IMR-90 (cell line): ENCODE measurements around the gene OSBPL8. TPM values are rescaled to one million over a fixed set of nuclear protein-coding genes. Genes with fewer than 3 reads are reported as not detected.

ENCODE experiments used
- ATAC-seq: fragments of 200-7000 bp; cut with Tn5 transposase; 2 replicates; pipeline ENCODE4 v1.9.1; 2020; ENCODE audit warnings: low read depth, mild to moderate bottlenecking, moderate library complexity
- BruUV-seq: library from RNA; stranded (reverse); fragments of 400-500 nt; replicated peaks from 2 replicates; lab custom pipeline; 2021; lab: Mats Ljungman, UMichigan
- CTCF ChIA-PET: fragments of 300-600 bp; formaldehyde crosslinking; extraction: SDS; loops from one replicate; lab custom pipeline; 2021; ENCODE audit warnings: antibody characterized with exemption; lab: Yijun Ruan, JAX
- POLR2A ChIA-PET: fragments of 300-600 bp; sonication (Branson Sonifier 250); formaldehyde crosslinking; loops from one replicate; lab custom pipeline; 2022; ENCODE audit warnings: antibody characterized with exemption; ENCODE audit not compliant: unreplicated experiment; lab: Charles Lee
- DNase-seq: peaks from one replicate; pipeline ENCODE4 v3.0.0; 2013
- H2AFZ ChIP-seq: replicated peaks from 2 replicates; pipeline ENCODE3; 2013; ENCODE audit warnings: low read length, mild to moderate bottlenecking; ENCODE audit not compliant: poor library complexity
- H2AK5ac ChIP-seq: 2 replicates; pipeline ENCODE4 v1.6.1; 2013; ENCODE audit warnings: low read depth, low read length, inconsistent platforms
- H2AK9ac ChIP-seq: replicated peaks from 2 replicates; pipeline ENCODE3; 2013; ENCODE audit warnings: mild to moderate bottlenecking, low read depth, low read length, moderate library complexity; ENCODE audit not compliant: poor library complexity
- H2BK120ac ChIP-seq: 2 replicates; pipeline ENCODE4 v1.6.1; 2013; ENCODE audit warnings: low read depth, low read length, inconsistent platforms
- H2BK15ac ChIP-seq: 3 replicates; pipeline ENCODE4 v1.6.1; 2013; ENCODE audit warnings: low read depth, low read length, inconsistent platforms
- H2BK20ac ChIP-seq: 2 replicates; pipeline ENCODE4 v1.6.1; 2013; ENCODE audit warnings: low read depth, mild to moderate bottlenecking, inconsistent platforms, low read length, moderate library complexity
- H2BK5ac ChIP-seq: 2 replicates; pipeline ENCODE4 v1.6.1; 2013; ENCODE audit warnings: mild to moderate bottlenecking, low read depth, low read length, inconsistent platforms; ENCODE audit not compliant: poor library complexity, severe bottlenecking
- H3K14ac ChIP-seq: replicated peaks from 2 replicates; pipeline ENCODE4 v1.6.1; 2013; ENCODE audit warnings: low read depth, low read length, inconsistent platforms
- H3K18ac ChIP-seq: 2 replicates; pipeline ENCODE4 v1.6.1; 2013; ENCODE audit warnings: low read depth, low read length, control low read depth
- H3K23ac ChIP-seq: 2 replicates; pipeline ENCODE4 v1.6.1; 2013; ENCODE audit warnings: low read depth, low read length, inconsistent platforms
- H3K27ac ChIP-seq: 2 replicates; pipeline ENCODE4 v1.5.1; 2013; ENCODE audit warnings: mild to moderate bottlenecking, control low read depth, low read length; ENCODE audit not compliant: insufficient read depth
- H3K27me3 ChIP-seq: 2 replicates; pipeline ENCODE4 v1.6.1; 2013; ENCODE audit warnings: low read length; ENCODE audit not compliant: control insufficient read depth, insufficient read depth
- H3K36me3 ChIP-seq: 2 replicates; pipeline ENCODE4 v1.6.1; 2013; ENCODE audit warnings: low read length, mixed read lengths; ENCODE audit not compliant: control insufficient read depth, insufficient read depth
- H3K4ac ChIP-seq: 2 replicates; pipeline ENCODE4 v1.6.1; 2013; ENCODE audit warnings: low read depth, low read length, inconsistent platforms
- H3K4me1 ChIP-seq: 2 replicates; pipeline ENCODE4 v1.6.1; 2013; ENCODE audit warnings: low read length, mixed read lengths; ENCODE audit not compliant: control insufficient read depth, insufficient read depth
- H3K4me2 ChIP-seq: 2 replicates; pipeline ENCODE4 v1.6.1; 2013; ENCODE audit warnings: low read depth, mild to moderate bottlenecking, control low read depth, low read length, moderate library complexity
- H3K4me3 ChIP-seq: 2 replicates; pipeline ENCODE4 v1.5.1; 2013; ENCODE audit warnings: low read depth, mild to moderate bottlenecking, control low read depth, low read length, moderate library complexity; ENCODE audit not compliant: insufficient read depth
- H3K56ac ChIP-seq: 2 replicates; pipeline ENCODE4 v1.6.1; 2013; ENCODE audit warnings: low read length, inconsistent platforms; ENCODE audit not compliant: insufficient read depth; ENCODE audit errors: extremely low read depth
- H3K79me1 ChIP-seq, 2 experiments: 2 replicates each; pipeline ENCODE4 v1.6.1; 2013; ENCODE audit warnings: low read length in 2 of 2, inconsistent platforms in 1 of 2, low read depth in 1 of 2
- H3K9ac ChIP-seq: 2 replicates; pipeline ENCODE4 v1.6.1; 2013; ENCODE audit warnings: low read depth, low read length, control low read depth
- H3K9me1 ChIP-seq: 2 replicates; pipeline ENCODE4 v1.6.1; 2013; ENCODE audit warnings: low read length, inconsistent platforms; ENCODE audit not compliant: insufficient read depth
- H3K9me3 ChIP-seq: 2 replicates; pipeline ENCODE4 v1.6.1; 2013; ENCODE audit warnings: low read length; ENCODE audit not compliant: control insufficient read depth, insufficient read depth
- H4K20me1 ChIP-seq: 2 replicates; pipeline ENCODE4 v1.6.1; 2013; ENCODE audit warnings: low read length, inconsistent platforms; ENCODE audit not compliant: insufficient read depth
- H4K5ac ChIP-seq: 2 replicates; pipeline ENCODE4 v1.6.1; 2013; ENCODE audit warnings: mild to moderate bottlenecking, low read depth, low read length, control low read depth
- H4K8ac ChIP-seq, 2 experiments: 2 replicates each; pipeline ENCODE4 v1.6.1; 2013; ENCODE audit warnings: low read depth in 2 of 2, low read length in 2 of 2, control low read depth in 1 of 2, inconsistent platforms in 1 of 2
- H4K91ac ChIP-seq: 2 replicates; pipeline ENCODE4 v1.6.1; 2013; ENCODE audit warnings: low read depth, low read length, inconsistent platforms; ENCODE audit not compliant: insufficient read depth
- BHLHE40 ChIP-seq: fragments of 150-350 bp; IDR thresholded peaks from 2 replicates; pipeline ENCODE4 v1.6.1; 2016; ENCODE audit warnings: mild to moderate bottlenecking, low read depth, low read length
- CEBPB ChIP-seq: IDR thresholded peaks from 2 replicates; pipeline ENCODE4 v1.6.1; 2012; ENCODE audit warnings: low read depth, low read length, improper control_type of control experiment
- CHD1 ChIP-seq: IDR thresholded peaks from 2 replicates; pipeline ENCODE4 v1.6.1; 2012; ENCODE audit warnings: low read depth, low read length, improper control_type of control experiment
- ELK1 ChIP-seq: fragments of 150-350 bp; IDR thresholded peaks from 2 replicates; pipeline ENCODE4 v1.6.1; 2016; ENCODE audit warnings: low read depth, mild to moderate bottlenecking, low read length, moderate library complexity, borderline replicate concordance
- FOS ChIP-seq: fragments of 150-350 bp; IDR thresholded peaks from 2 replicates; pipeline ENCODE4 v1.6.1; 2016; ENCODE audit warnings: low read depth, low read length
- MAFK ChIP-seq: IDR thresholded peaks from 2 replicates; pipeline ENCODE4 v1.6.1; 2012; ENCODE audit warnings: low read depth, low read length, improper control_type of control experiment
- MAZ ChIP-seq: IDR thresholded peaks from 2 replicates; pipeline ENCODE4 v1.6.1; 2012; ENCODE audit warnings: low read depth, mild to moderate bottlenecking, low read length, improper control_type of control experiment, moderate library complexity, borderline replicate concordance
- MXI1 ChIP-seq: IDR thresholded peaks from 2 replicates; pipeline ENCODE4 v1.6.1; 2012; ENCODE audit warnings: low read depth, mild to moderate bottlenecking, low read length, moderate library complexity, borderline replicate concordance
- NFE2L2 ChIP-seq: fragments of 150-350 bp; IDR thresholded peaks from 2 replicates; pipeline ENCODE4 v1.6.1; 2016; ENCODE audit warnings: low read depth, mild to moderate bottlenecking, low read length
- POLR2A ChIP-seq: IDR thresholded peaks from 2 replicates; pipeline ENCODE4 v1.6.1; 2012; ENCODE audit warnings: mild to moderate bottlenecking, low read depth, low read length
- RAD21 ChIP-seq: IDR thresholded peaks from 2 replicates; pipeline ENCODE4 v1.6.1; 2012; ENCODE audit warnings: low read length, improper control_type of control experiment
- RCOR1 ChIP-seq: IDR thresholded peaks from 2 replicates; pipeline ENCODE4 v1.6.1; 2012; ENCODE audit warnings: mild to moderate bottlenecking, low read length, improper control_type of control experiment; ENCODE audit not compliant: insufficient replicate concordance
- RFX5 ChIP-seq: IDR thresholded peaks from 2 replicates; pipeline ENCODE4 v1.8.0; 2012; ENCODE audit warnings: low read depth, mild to moderate bottlenecking, low read length, moderate library complexity
- SMC3 ChIP-seq: fragments of 150-350 bp; IDR thresholded peaks from 2 replicates; pipeline ENCODE4 v1.6.1; 2016; ENCODE audit warnings: low read depth, mild to moderate bottlenecking, antibody characterized with exemption, low read length, moderate library complexity
- USF2 ChIP-seq: fragments of 150-350 bp; IDR thresholded peaks from 2 replicates; pipeline ENCODE4 v1.6.1; 2017; ENCODE audit warnings: mild to moderate bottlenecking, antibody characterized with exemption, low read length, low read depth
- WGBS, 2 experiments: methylation state at CpG; one replicate each; pipeline versions ENCODE4 v1.1.5 to v1.1.7; 2013; ENCODE audit warnings: missing lambda C conversion rate in 2 of 2; ENCODE audit not compliant: insufficient read length in 1 of 2; ENCODE audit errors: extremely low coverage in 2 of 2; 5-methylcytosine and 5-hydroxymethylcytosine counted together
- dilution Hi-C: fragments of 300-500 bp; cut with HindIII; formaldehyde crosslinking; loops from one replicate; pipeline ENCODE4 v1.14.3; 2018; ENCODE audit warnings: low sequenced_read_pairs; ENCODE audit not compliant: unreplicated experiment
- in situ Hi-C: fragments of 300-500 bp; cut with MboI; formaldehyde crosslinking; loops from 3 replicates; pipeline ENCODE4 v1.14.3; 2019; ENCODE audit warnings: low sequenced_read_pairs, inconsistent platforms, mixed read lengths
- intact Hi-C: fragments of 100-400 bp; cut with micrococcal nuclease; formaldehyde crosslinking; loops from 2 replicates; pipeline ENCODE4 v1.10.0; 2022
- polyA plus RNA-seq, 3 experiments: library from polyadenylated mRNA; depleted of rRNA; stranded (reverse); fragments of >200 nt; gene quantifications; 2 replicates each; pipeline ENCODE4 v1.2.3, GENCODE V29; 2012; ENCODE audit warnings: low replicate concordance in 1 of 3
- total RNA-seq: library from RNA; depleted of rRNA; stranded (reverse); fragments of >200 nt; gene quantifications from 2 replicates; pipeline ENCODE4 v1.2.3, GENCODE V29; 2012
- TF ChIP-seq, protein P1 (sequence below): conservative IDR thresholded peaks from 2 replicates; pipeline ENCODE4 v1.5.1; 2012; ENCODE audit warnings: mild to moderate bottlenecking, low read depth, low read length, improper control_type of control experiment

OSBPL8 gene
- total and polyA plus RNA-seq, 2 of the 4 experiments (the other 2 are of a cell fraction) = 17.8 to 24.2 TPM

- Histone ChIP-seq H4K8ac (no peak overlapping the region), H2BK15ac (no peak overlapping the region; the same call in 2 of the 3 replicates), H2AFZ (no peak overlapping the region), H3K27ac (no peak overlapping the region), H2BK5ac (no peak overlapping the region), H2BK120ac (no peak overlapping the region), H3K56ac (no peak overlapping the region), H2AK9ac (no peak overlapping the region), H4K20me1 (no peaks in the 10 kb centered on the region), H3K14ac (no peak overlapping the region), H3K4me2 (no peak overlapping the region), H3K27me3 (no peaks in the 10 kb centered on the region), H3K4ac (no peak overlapping the region), H3K9me1 (peaks cover 2% of the 10 kb centered on the region; the same call in 1 of the 2 replicates), H3K36me3 (no peaks in the 10 kb centered on the region), H3K9me3 (no peaks in the 10 kb centered on the region), H3K18ac (no peak overlapping the region), H3K79me1 (no peaks in the 10 kb centered on the region), H2BK20ac (no peak overlapping the region), H3K4me1 (peaks cover 6% of the 10 kb centered on the region; the same call in 1 of the 2 replicates), H3K23ac (no peak overlapping the region), H3K4me3 (no peak overlapping the region), H2AK5ac (peak overlapping the region; percentile 40; the same call in 1 of the 2 replicates), H3K9ac (no peak overlapping the region), H4K5ac (no peak overlapping the region), H4K91ac (no peak overlapping the region)
- in situ Hi-C loops = no loop called here
- DNase-seq (no peak), ATAC-seq (no peak)
- ChIA-PET CTCF (no interaction called here), POLR2A (no interaction called here)
- intact Hi-C loops = no loop called here
- no TSS peak for BruUV-seq
- dilution Hi-C loops = no loop called here
- TF ChIP-seq RCOR1 (no peak), MXI1 (no peak), BHLHE40 (no peak), RAD21 (no peak), FOS (no peak), USF2 (no peak), NFE2L2 (no peak), CHD1 (no peak), MAZ (no peak), RFX5 (no peak), CEBPB (no peak), ELK1 (no peak), SMC3 (no peak), MAFK (no peak), POLR2A (no peak)
- TF ChIP-seq, protein P1, sequence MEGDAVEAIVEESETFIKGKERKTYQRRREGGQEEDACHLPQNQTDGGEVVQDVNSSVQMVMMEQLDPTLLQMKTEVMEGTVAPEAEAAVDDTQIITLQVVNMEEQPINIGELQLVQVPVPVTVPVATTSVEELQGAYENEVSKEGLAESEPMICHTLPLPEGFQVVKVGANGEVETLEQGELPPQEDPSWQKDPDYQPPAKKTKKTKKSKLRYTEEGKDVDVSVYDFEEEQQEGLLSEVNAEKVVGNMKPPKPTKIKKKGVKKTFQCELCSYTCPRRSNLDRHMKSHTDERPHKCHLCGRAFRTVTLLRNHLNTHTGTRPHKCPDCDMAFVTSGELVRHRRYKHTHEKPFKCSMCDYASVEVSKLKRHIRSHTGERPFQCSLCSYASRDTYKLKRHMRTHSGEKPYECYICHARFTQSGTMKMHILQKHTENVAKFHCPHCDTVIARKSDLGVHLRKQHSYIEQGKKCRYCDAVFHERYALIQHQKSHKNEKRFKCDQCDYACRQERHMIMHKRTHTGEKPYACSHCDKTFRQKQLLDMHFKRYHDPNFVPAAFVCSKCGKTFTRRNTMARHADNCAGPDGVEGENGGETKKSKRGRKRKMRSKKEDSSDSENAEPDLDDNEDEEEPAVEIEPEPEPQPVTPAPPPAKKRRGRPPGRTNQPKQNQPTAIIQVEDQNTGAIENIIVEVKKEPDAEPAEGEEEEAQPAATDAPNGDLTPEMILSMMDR = no peak
- WGBS, 2 experiments = 75% methylated on average over 2 of the region's 9 CpGs; no CpG with 5 or more reads in 1 of the 2 experiments
Measured at GRCh38 chr12:76313299-76313698, 246.3 kb downstream of the OSBPL8 start.
